ENCODE results near the gene IL3.

DNA sequence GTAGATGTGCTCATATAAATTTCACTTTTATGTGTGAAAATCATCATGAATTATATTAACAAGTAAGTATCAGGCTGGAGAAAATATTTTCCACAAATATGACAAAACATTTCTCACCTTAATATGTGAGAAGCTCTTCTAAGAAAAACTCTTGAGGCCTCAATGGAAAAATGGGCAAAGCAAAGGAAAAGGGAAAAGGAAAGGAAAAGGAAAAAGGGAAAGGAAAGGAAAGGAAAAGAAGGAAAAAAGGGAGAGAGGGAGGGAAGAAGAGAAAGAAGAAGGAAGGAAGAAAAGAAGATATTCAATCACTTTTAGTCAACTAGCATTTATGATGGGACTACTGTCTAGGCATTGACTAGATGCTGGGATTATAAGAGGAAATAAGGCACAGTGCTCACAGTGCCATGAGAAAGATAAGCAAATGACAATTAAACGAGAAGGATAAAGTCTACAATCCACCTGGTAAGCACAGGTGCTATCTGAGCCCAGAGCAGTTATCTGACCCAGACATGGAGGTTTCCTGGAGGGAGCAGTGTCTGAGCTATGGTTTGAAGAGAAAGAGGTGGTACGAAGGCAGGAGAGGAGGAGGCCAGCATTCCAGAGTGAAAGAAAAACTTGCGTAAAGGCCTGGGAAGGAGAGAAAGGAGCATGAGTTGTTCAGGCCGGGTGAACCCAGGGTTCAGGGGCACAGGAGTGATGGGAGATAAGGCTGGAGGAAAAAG is 30.7 kb upstream of the IL3 start:
- TF ChIP-seq, protein P1, sequence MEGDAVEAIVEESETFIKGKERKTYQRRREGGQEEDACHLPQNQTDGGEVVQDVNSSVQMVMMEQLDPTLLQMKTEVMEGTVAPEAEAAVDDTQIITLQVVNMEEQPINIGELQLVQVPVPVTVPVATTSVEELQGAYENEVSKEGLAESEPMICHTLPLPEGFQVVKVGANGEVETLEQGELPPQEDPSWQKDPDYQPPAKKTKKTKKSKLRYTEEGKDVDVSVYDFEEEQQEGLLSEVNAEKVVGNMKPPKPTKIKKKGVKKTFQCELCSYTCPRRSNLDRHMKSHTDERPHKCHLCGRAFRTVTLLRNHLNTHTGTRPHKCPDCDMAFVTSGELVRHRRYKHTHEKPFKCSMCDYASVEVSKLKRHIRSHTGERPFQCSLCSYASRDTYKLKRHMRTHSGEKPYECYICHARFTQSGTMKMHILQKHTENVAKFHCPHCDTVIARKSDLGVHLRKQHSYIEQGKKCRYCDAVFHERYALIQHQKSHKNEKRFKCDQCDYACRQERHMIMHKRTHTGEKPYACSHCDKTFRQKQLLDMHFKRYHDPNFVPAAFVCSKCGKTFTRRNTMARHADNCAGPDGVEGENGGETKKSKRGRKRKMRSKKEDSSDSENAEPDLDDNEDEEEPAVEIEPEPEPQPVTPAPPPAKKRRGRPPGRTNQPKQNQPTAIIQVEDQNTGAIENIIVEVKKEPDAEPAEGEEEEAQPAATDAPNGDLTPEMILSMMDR (conservative IDR thresholded peaks at IDR 0.05; ENCODE audit: low read length) = no peak
- no peak for TF ChIP-seq EZH2phosphoT487 (IDR thresholded peaks at IDR 0.05; ENCODE audit: borderline replicate concordance, low read depth, low read length)

Data from OCI-LY7 (cell line).